GM23338 (cell line): ENCODE results near the gene ABCA6. TPM values are rescaled to one million over a fixed set of nuclear protein-coding genes. Genes with fewer than 3 reads are reported as not detected.

Experiments used
- ATAC-seq: fragments of 200-7000 bp; cut with Tn5 transposase; 3 replicates; pipeline ENCODE4 v1.9.1; 2020
- DNase-seq: peaks from one replicate; pipeline ENCODE4 v3.0.0-alpha.2; 2015; ENCODE audit warnings: low spot score
- H2AFZ ChIP-seq: fragments of 200-600 bp; sonication (generic); 2 replicates; pipeline ENCODE4 v1.8.0; 2016; ENCODE audit warnings: antibody characterized with exemption, mild to moderate bottlenecking, moderate library complexity
- H3F3A ChIP-seq: fragments of 200-600 bp; sonication (generic); replicated peaks from 2 replicates; pipeline ENCODE4 v1.8.0; 2017; ENCODE audit warnings: antibody characterized with exemption, mixed run types, low read depth
- H3K27ac ChIP-seq: fragments of 200-600 bp; sonication (generic); 2 replicates; pipeline ENCODE4 v1.6.1; 2016; ENCODE audit warnings: low read depth
- H3K27me3 ChIP-seq: fragments of 200-600 bp; sonication (generic); 2 replicates; pipeline ENCODE4 v1.8.0; 2016; ENCODE audit warnings: mild to moderate bottlenecking, mixed run types, moderate library complexity; ENCODE audit not compliant: insufficient read depth
- H3K36me3 ChIP-seq: fragments of 200-600 bp; sonication (generic); 2 replicates; pipeline ENCODE4 v1.8.0; 2016; ENCODE audit warnings: mild to moderate bottlenecking; ENCODE audit not compliant: insufficient read depth
- H3K4me1 ChIP-seq: fragments of 200-600 bp; sonication (generic); 2 replicates; pipeline ENCODE4 v1.8.0; 2016; ENCODE audit warnings: mild to moderate bottlenecking, moderate library complexity; ENCODE audit not compliant: insufficient read depth
- H3K4me2 ChIP-seq: fragments of 200-600 bp; sonication (generic); 2 replicates; pipeline ENCODE4 v1.7.1; 2017; ENCODE audit warnings: mixed run types
- H3K4me3 ChIP-seq: fragments of 200-600 bp; sonication (generic); 2 replicates; pipeline ENCODE4 v1.6.1; 2016; ENCODE audit warnings: mixed run types
- H3K79me2 ChIP-seq: fragments of 200-600 bp; sonication (generic); replicated peaks from 2 replicates; pipeline ENCODE4 v1.8.0; 2017; ENCODE audit warnings: mild to moderate bottlenecking; ENCODE audit not compliant: insufficient read depth
- H3K9me2 ChIP-seq: fragments of 200-600 bp; sonication (generic); 2 replicates; pipeline ENCODE4 v1.8.0; 2017; ENCODE audit not compliant: insufficient read depth
- H4K20me1 ChIP-seq: fragments of 200-600 bp; sonication (generic); replicated peaks from 2 replicates; pipeline ENCODE4 v1.8.0; 2017; ENCODE audit warnings: mild to moderate bottlenecking; ENCODE audit not compliant: insufficient read depth
- H3K27ac Mint-ChIP-seq: 2 replicates; pipeline ENCODE4 v1.8.0; 2020; ENCODE audit warnings: inconsistent platforms, mild to moderate bottlenecking, moderate library complexity, mixed read lengths
- H3K27me3 Mint-ChIP-seq: 3 replicates; pipeline ENCODE4 v1.8.0; 2022; ENCODE audit warnings: low read depth, mild to moderate bottlenecking, moderate library complexity, mixed read lengths, inconsistent platforms; ENCODE audit not compliant: insufficient read depth, poor library complexity
- H3K36me3 Mint-ChIP-seq: 3 replicates; pipeline ENCODE4 v1.8.0; 2021; ENCODE audit warnings: low read depth, mild to moderate bottlenecking, inconsistent platforms, moderate library complexity, mixed read lengths
- H3K4me1 Mint-ChIP-seq: 3 replicates; pipeline ENCODE4 v1.8.0; 2020; ENCODE audit warnings: mild to moderate bottlenecking, inconsistent platforms, mixed read lengths
- H3K4me3 Mint-ChIP-seq: 3 replicates; pipeline ENCODE4 v1.8.0; 2021; ENCODE audit warnings: moderate library complexity, mild to moderate bottlenecking, inconsistent platforms, mixed read lengths
- H3K9me3 Mint-ChIP-seq: 3 replicates; pipeline ENCODE4 v1.8.0; 2020; ENCODE audit warnings: moderate library complexity, mild to moderate bottlenecking, inconsistent platforms, mixed read lengths
- CREB1 ChIP-seq: fragments of 250-450 bp; sonication (Bioruptor Pico); IDR thresholded peaks from 2 replicates; pipeline ENCODE4 v1.5.0; 2020; ENCODE audit warnings: low read depth, mild to moderate bottlenecking, moderate library complexity
- EZH2 ChIP-seq: fragments of 200-600 bp; sonication (generic); IDR thresholded peaks from one replicate; pipeline ENCODE4 v1.8.0; 2017; ENCODE audit warnings: antibody characterized with exemption, mild to moderate bottlenecking, low read depth; ENCODE audit not compliant: unreplicated experiment
- JUNB ChIP-seq: IDR thresholded peaks from one replicate; pipeline ENCODE4 v1.6.1; 2016; ENCODE audit warnings: antibody characterized with exemption; ENCODE audit not compliant: unreplicated experiment
- NANOG ChIP-seq: IDR thresholded peaks from 2 replicates; pipeline ENCODE4 v1.6.1; 2016; ENCODE audit warnings: antibody characterized with exemption, borderline replicate concordance
- STAT1 ChIP-seq: IDR thresholded peaks from one replicate; pipeline ENCODE4 v1.6.1; 2016; ENCODE audit warnings: antibody characterized with exemption; ENCODE audit not compliant: unreplicated experiment
- ZNF114 ChIP-seq: fragments of 250-450 bp; sonication (Bioruptor Pico); IDR thresholded peaks from 2 replicates; pipeline ENCODE4 v1.5.0; 2020; ENCODE audit warnings: mild to moderate bottlenecking, moderate library complexity
- ZNF331 ChIP-seq: fragments of 250-450 bp; sonication (Bioruptor Pico); IDR thresholded peaks from 2 replicates; pipeline ENCODE4 v1.5.0; 2020; ENCODE audit warnings: low read depth, mild to moderate bottlenecking, moderate library complexity
- polyA plus RNA-seq: library from polyadenylated mRNA; unstranded; fragments of >200 nt; fragmentation: Nextera tagmentation; extraction: Ambion mirVana; gene quantifications from 2 replicates; pipeline ENCODE4 v1.2.1, GENCODE V29; 2016
- total RNA-seq: library from RNA; depleted of rRNA; stranded (reverse); fragments of >200 nt; shearing (Covaris generic); gene quantifications from 2 replicates; pipeline ENCODE4 v1.2.3, GENCODE V29; 2014
- TF ChIP-seq, protein P1 (sequence below): IDR thresholded peaks from 2 replicates; pipeline ENCODE4 v1.6.1; 2016; ENCODE audit warnings: antibody characterized with exemption
- TF ChIP-seq, protein P2 (sequence below): IDR thresholded peaks from one replicate; pipeline ENCODE4 v1.6.1; 2018; ENCODE audit warnings: antibody characterized with exemption; ENCODE audit not compliant: unreplicated experiment
- TF ChIP-seq, protein P3 (sequence below): fragments of 250-450 bp; sonication (Bioruptor Pico); IDR thresholded peaks from 2 replicates; pipeline ENCODE4 v1.5.0; 2020; ENCODE audit warnings: mild to moderate bottlenecking, moderate library complexity
- TF ChIP-seq, protein P4 (sequence below), 2 experiments: fragments of 200-600 bp in 1 of 2; sonication (generic) in 1 of 2; conservative IDR thresholded peaks; 2 replicates each; pipeline versions ENCODE4 v1.5.1 to v1.6.1; 2016 to 2017; ENCODE audit warnings: antibody characterized with exemption in 2 of 2, low read depth in 2 of 2, mild to moderate bottlenecking in 2 of 2, moderate library complexity in 1 of 2

The ABCA6 gene
- total and polyA plus RNA-seq, 2 experiments from 2014 or later: not detected

DNA sequence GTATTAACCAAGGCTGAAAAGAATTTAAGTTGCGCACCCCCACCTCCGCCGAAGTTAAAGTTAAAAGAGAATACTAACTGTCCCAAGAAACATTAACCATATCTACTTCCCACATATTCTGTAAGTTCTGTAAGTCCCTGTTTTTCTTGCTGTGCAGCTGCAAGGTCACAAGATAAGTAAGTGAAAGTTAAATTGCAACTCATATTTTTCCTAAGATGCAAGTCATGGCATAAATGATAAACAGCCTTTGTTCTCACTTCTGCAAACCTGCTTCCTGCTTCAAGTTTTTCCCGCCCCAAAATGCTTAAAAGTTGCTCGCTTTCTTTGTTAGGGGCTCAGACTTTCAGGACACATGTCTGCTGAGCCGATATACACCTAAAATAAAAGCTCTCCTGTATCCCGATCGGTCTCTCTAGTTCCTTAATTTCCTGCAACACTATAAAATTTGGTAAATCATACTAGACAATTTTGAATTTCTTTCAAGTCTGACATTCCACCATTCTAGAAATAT lies 48.4 kb downstream of the ABCA6 start:
- Histone ChIP-seq H3K36me3 (no peaks in the 10 kb centered on the region), H3K4me1 (no peaks in the 10 kb centered on the region), H3K27me3 (no peaks in the 10 kb centered on the region), H3K4me3 (no peak overlapping the region), H2AFZ (peak overlapping the region; percentile 15; the same call in 1 of the 2 replicates), H3K9me2 (no peaks in the 10 kb centered on the region), H3K79me2 (no peaks in the 10 kb centered on the region), H4K20me1 (no peaks in the 10 kb centered on the region), H3F3A (no peaks in the 10 kb centered on the region), H3K4me2 (no peak overlapping the region), H3K27ac (no peak overlapping the region)
- H3K9me3 Mint-ChIP-seq: no peaks in the 10 kb centered on the region
- H3K27ac Mint-ChIP-seq: no peak overlapping the region
- H3K27me3 Mint-ChIP-seq: no peaks in the 10 kb centered on the region
- H3K4me1 Mint-ChIP-seq: no peaks in the 10 kb centered on the region; the same call in 2 of the 3 replicates
- DNase-seq: no peak
- H3K4me3 Mint-ChIP-seq: no peak overlapping the region
- TF ChIP-seq, protein P1, sequence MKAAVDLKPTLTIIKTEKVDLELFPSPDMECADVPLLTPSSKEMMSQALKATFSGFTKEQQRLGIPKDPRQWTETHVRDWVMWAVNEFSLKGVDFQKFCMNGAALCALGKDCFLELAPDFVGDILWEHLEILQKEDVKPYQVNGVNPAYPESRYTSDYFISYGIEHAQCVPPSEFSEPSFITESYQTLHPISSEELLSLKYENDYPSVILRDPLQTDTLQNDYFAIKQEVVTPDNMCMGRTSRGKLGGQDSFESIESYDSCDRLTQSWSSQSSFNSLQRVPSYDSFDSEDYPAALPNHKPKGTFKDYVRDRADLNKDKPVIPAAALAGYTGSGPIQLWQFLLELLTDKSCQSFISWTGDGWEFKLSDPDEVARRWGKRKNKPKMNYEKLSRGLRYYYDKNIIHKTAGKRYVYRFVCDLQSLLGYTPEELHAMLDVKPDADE: no peak
- TF ChIP-seq, protein P2, sequence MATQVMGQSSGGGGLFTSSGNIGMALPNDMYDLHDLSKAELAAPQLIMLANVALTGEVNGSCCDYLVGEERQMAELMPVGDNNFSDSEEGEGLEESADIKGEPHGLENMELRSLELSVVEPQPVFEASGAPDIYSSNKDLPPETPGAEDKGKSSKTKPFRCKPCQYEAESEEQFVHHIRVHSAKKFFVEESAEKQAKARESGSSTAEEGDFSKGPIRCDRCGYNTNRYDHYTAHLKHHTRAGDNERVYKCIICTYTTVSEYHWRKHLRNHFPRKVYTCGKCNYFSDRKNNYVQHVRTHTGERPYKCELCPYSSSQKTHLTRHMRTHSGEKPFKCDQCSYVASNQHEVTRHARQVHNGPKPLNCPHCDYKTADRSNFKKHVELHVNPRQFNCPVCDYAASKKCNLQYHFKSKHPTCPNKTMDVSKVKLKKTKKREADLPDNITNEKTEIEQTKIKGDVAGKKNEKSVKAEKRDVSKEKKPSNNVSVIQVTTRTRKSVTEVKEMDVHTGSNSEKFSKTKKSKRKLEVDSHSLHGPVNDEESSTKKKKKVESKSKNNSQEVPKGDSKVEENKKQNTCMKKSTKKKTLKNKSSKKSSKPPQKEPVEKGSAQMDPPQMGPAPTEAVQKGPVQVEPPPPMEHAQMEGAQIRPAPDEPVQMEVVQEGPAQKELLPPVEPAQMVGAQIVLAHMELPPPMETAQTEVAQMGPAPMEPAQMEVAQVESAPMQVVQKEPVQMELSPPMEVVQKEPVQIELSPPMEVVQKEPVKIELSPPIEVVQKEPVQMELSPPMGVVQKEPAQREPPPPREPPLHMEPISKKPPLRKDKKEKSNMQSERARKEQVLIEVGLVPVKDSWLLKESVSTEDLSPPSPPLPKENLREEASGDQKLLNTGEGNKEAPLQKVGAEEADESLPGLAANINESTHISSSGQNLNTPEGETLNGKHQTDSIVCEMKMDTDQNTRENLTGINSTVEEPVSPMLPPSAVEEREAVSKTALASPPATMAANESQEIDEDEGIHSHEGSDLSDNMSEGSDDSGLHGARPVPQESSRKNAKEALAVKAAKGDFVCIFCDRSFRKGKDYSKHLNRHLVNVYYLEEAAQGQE: no peak
- TF ChIP-seq, protein P3, sequence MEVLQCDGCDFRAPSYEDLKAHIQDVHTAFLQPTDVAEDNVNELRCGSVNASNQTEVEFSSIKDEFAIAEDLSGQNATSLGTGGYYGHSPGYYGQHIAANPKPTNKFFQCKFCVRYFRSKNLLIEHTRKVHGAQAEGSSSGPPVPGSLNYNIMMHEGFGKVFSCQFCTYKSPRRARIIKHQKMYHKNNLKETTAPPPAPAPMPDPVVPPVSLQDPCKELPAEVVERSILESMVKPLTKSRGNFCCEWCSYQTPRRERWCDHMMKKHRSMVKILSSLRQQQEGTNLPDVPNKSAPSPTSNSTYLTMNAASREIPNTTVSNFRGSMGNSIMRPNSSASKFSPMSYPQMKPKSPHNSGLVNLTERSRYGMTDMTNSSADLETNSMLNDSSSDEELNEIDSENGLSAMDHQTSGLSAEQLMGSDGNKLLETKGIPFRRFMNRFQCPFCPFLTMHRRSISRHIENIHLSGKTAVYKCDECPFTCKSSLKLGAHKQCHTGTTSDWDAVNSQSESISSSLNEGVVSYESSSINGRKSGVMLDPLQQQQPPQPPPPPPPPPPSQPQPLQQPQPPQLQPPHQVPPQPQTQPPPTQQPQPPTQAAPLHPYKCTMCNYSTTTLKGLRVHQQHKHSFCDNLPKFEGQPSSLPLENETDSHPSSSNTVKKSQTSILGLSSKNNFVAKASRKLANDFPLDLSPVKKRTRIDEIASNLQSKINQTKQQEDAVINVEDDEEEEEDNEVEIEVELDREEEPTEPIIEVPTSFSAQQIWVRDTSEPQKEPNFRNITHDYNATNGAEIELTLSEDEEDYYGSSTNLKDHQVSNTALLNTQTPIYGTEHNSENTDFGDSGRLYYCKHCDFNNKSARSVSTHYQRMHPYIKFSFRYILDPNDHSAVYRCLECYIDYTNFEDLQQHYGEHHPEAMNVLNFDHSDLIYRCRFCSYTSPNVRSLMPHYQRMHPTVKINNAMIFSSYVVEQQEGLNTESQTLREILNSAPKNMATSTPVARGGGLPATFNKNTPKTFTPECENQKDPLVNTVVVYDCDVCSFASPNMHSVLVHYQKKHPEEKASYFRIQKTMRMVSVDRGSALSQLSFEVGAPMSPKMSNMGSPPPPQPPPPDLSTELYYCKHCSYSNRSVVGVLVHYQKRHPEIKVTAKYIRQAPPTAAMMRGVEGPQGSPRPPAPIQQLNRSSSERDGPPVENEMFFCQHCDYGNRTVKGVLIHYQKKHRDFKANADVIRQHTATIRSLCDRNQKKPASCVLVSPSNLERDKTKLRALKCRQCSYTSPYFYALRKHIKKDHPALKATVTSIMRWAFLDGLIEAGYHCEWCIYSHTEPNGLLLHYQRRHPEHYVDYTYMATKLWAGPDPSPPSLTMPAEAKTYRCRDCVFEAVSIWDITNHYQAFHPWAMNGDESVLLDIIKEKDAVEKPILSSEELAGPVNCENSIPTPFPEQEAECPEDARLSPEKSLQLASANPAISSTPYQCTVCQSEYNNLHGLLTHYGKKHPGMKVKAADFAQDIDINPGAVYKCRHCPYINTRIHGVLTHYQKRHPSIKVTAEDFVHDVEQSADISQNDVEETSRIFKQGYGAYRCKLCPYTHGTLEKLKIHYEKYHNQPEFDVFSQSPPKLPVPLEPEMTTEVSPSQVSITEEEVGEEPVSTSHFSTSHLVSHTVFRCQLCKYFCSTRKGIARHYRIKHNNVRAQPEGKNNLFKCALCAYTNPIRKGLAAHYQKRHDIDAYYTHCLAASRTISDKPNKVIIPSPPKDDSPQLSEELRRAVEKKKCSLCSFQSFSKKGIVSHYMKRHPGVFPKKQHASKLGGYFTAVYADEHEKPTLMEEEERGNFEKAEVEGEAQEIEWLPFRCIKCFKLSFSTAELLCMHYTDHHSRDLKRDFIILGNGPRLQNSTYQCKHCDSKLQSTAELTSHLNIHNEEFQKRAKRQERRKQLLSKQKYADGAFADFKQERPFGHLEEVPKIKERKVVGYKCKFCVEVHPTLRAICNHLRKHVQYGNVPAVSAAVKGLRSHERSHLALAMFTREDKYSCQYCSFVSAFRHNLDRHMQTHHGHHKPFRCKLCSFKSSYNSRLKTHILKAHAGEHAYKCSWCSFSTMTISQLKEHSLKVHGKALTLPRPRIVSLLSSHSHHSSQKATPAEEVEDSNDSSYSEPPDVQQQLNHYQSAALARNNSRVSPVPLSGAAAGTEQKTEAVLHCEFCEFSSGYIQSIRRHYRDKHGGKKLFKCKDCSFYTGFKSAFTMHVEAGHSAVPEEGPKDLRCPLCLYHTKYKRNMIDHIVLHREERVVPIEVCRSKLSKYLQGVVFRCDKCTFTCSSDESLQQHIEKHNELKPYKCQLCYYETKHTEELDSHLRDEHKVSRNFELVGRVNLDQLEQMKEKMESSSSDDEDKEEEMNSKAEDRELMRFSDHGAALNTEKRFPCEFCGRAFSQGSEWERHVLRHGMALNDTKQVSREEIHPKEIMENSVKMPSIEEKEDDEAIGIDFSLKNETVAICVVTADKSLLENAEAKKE (CRISPR knock-in tag): no peak
- TF ChIP-seq ZNF114 (CRISPR knock-in tag) (no peak), NANOG (no peak), EZH2 (no peak), CREB1 (CRISPR knock-in tag) (no peak), JUNB (no peak), ZNF331 (no peak), STAT1 (no peak)
- TF ChIP-seq, protein P4, sequence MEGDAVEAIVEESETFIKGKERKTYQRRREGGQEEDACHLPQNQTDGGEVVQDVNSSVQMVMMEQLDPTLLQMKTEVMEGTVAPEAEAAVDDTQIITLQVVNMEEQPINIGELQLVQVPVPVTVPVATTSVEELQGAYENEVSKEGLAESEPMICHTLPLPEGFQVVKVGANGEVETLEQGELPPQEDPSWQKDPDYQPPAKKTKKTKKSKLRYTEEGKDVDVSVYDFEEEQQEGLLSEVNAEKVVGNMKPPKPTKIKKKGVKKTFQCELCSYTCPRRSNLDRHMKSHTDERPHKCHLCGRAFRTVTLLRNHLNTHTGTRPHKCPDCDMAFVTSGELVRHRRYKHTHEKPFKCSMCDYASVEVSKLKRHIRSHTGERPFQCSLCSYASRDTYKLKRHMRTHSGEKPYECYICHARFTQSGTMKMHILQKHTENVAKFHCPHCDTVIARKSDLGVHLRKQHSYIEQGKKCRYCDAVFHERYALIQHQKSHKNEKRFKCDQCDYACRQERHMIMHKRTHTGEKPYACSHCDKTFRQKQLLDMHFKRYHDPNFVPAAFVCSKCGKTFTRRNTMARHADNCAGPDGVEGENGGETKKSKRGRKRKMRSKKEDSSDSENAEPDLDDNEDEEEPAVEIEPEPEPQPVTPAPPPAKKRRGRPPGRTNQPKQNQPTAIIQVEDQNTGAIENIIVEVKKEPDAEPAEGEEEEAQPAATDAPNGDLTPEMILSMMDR (conservative IDR thresholded peaks at IDR 0.05; ENCODE audit: low read depth in 2 of 2): no peak
- H3K36me3 Mint-ChIP-seq: no peaks in the 10 kb centered on the region
- ATAC-seq: no peak
